Inferior parietal cortex (tissue), 1 donor: ENCODE measurements around the gene AJUBA.
"Not testable (repeated sequence)": the region's sequence is repeated elsewhere in the genome, so short reads cannot be mapped to it uniquely, and the experiment has no call there.

Experiments
- DNase-seq: peaks from one replicate; pipeline ENCODE4 v3.0.0-alpha.2; 2016; ENCODE audit errors: extremely low spot score

The AJUBA gene

DNA sequence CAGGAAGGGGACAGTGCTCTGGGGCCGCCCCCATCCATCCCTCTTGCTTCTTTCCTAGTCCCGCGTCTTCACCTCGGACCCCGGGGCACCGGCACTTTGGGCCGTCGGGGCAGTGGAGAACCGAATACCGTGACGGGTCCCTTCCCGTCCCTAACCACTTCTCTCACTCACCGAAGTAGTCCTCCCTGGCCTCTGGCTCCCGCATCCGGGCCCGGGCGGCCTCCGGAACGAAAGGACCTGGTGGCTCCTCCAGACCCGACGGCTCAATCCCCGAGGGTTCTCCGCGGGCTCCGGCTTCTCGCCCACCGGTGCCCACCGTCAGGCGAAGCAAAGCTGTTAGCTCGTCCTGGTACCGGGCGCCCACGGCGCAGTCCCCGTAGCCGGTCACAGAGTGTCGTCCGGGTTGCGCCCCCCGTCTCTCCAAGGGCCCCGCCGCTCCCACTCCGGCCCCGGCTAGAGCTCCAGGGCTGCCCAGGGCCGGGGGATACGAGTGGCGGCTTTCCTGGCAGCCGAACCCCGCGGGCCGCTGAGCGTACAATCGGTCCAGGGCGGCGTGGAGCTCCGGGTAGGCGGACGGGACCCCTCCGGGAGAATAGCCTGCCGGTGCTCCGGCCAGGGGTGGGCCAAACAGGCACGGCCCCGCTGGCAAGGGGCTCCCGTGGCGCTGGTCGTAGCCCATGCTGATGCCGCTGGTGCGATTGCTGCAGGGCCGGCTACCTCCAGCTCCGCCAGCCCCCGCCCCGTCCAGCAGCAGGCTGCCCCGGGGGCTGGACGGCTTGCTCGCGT, 1.1 kb downstream of the AJUBA start:
- DNase-seq: no peak

DNA sequence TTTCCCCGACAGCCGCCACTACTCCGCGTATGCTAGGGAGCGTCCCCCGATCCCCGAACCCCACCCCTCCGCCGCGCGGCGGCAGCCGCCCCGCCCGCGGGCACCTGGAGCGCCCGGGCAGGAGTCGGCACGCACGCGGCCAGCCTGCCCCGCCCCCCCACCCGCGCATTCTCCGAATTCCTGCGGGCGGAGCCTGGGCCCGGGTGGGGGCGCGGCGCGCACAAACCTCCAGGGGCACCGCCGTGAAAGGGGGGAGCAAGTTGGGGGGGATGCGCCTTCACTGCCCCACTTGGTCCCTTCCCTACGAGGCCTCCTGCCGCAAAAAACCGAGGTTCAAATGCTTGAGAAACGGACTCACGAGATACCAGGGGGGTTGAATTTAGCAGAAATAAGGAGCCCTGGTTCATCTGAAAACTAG, 1.7 kb downstream of the AJUBA start:
- no peak for DNase-seq

DNA sequence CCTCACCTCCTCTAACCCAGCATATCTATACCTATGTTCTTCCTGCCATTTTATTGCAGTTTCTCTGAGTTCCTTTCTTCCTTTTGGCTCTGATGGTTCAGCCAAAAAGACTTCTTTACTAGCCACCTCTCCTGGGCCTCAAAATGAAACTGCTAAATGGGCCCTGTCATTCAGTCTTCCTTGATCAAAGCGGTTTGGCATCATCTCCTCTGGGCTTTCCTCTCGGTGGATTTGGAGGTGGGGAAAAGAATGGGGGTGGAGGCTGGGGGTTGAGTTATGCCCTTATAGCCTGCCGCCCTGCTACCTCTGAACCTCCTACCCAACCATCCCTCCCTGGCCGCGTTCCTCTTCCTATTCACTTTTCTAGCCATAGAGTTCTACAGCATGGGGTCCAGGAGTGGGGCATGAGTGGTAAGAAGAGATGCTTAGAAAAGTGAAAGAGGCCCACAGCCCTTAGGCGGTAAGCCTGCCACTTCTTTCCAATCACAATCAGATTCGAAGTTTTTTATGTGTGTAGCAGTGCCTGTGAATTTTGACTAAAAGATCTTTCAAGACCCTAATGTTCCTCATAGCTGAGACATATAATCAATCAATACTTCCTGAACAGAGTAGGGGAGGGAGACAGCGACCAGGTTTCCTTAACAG, 2.5 kb downstream of the AJUBA start:
- no peak for DNase-seq

DNA sequence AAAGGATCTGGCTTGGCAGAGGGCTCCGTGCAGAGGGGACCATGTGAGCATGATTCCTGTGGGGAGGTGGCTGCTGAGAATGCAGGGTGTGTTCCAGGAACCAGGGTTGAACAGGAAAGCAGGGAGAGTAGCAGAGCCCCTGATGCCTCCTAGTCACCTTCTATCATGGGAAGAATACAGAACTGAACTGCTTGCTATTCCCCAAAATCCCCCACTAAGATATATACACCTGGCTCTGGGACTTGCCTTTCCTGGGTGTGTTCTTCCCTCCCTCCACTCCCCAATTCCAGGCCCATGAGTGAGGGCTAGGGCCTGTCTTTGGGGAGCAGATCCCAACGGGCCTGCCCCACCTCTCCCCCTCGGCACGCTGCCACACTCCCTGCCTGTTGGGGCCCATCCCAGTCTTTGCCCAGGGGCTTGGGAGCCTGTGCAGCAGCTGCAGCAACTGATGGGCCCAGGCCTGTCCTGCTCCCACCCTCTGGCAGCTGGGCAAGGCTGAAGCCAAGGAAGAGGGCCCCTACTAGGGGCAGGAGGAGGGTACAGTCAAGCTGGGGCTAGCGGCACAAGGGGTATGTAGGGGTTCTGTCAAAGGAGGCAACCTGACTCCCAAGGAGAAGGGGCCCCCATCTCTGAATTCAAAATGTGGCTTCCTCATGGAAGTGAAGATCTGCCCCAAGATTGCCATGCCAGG, 3.2 kb downstream of the AJUBA start:
- DNase-seq: no peak

DNA sequence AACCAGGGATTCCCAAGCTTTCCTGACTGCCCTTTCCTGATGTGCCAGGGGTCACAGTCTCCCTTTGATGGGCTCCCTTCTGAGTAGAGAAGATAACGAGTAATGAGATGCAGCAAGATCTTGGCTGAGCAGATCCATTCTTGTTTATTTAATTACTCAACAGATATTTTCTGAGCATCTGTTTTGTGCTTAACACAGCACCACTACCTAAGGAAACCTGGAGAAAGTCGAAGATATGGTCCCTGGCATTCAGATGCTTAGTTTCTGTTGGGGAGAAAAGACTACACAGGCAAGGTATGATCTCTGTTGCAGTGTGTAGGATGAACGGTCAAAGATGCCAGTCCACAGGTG, 3.9 kb downstream of the AJUBA start:
- no peak for DNase-seq

DNA sequence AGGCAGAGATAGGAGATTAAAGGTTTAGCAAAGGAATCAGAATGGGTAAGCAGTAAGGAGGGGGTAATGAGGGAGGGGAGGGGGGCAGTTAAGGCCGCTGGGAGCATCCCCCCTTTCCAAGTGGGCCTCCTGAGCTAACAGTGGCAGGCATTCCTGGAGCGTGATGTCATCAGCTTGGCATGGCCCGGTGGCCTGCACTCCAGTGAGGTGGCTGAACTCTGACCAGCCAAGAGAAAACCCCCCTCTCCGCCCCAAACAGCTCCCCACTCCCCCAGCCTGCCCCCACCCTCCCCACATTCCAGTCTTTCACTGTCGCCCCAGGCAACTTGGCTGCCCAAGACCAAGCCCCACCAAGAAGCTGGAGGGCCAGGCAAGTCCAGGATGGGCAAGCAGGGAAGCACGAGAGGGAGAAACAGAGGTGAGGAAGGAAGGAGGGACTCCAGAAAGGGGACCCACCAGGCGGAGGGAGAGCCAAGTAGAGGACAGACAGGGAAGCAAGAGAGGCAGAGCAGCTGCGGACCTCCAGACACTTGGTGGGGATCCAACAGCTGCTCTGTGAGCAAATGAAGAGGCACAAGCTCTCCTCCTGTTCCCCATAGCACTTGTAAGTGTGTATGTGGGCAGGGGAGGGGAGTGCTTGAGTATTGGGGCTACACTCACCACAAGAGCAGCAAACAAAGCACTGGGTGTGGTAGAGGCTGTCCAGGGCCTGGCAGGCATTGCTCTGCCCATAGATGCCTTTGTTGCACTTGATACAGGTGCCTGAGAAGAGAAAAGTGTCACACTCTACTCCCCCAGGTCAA, 4.5 kb downstream of the AJUBA start:
- DNase-seq: no peak

DNA sequence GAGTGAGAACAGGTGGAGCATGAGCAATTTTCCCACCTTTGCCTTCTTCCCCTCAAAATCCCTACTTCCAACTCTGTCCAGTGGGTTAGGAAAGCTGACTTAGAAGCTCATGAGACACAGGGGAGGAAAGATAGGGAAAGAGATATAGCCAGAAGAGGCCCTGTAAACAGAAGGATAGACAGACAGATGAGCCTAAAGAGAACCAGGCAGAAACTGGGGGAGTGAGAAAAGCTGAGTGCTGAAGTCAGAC, 5.0 kb downstream of the AJUBA start:
- DNase-seq: no peak

- DNase-seq: no peak
These were observed 5.5 kb downstream of the AJUBA start for GRCh38 chr14:22976620-22977433.

DNA sequence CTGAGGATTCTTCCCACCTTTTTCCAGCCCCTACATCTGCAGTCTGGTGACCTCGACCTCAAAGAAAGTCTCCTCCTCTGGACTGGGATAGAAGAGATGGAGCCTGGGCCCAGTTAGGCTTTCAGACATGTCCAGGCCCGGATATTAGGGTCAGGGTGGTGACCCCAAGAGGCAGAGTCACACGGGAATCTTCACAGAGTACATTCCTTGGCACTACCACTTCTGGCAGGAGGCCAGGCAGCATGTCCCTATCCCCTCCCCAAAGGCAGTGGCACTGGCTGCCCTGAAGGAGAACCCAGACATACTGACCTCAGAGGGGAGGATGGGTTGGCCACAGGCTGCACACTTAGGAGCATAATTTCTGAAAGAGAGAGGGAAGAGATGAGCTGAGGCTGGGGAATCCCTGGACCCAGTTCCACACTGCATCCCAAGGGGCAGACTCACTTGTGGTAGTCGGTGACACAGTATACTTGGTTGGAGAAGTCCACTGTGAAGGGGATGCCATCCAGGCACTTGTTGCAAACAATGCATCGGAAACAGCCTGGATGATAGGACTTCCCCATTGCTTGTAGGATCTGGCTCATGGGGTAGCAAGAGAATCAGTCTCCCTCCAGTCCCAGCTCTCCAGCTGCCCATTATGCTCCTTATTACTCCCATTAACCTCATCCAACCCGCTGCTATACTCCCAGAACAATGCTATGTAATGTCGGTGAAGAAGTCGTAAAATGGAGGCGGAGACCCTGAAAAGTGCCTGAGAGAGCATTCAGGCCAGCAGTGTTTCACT, 7.6 kb downstream of the AJUBA start:
- no peak for DNase-seq

GRCh38 chr14:22973217-22974032, 8.9 kb downstream of the AJUBA start:
- peak; percentile 69 for DNase-seq

- DNase-seq: no peak
These were observed 9.9 kb downstream of the AJUBA start for GRCh38 chr14:22972313-22972930.

DNA sequence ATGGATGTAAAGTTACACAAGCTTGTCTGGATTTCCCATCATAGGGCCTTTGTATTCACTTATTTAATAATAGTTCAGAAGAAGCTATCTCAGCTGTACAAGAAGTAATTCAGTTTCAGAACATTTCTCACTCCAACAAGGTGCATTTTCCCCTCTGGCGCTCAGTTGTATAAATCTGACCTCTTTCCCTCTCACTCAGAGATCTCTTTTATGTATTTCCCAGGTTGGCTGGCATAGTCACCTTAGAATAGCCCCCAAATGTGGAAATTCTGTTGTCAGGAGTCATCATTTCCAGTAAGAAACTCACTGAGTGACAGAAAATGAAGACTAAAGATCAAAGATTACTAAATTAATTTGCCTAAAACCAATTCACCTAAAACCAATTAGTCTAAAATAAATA, 11.2 kb downstream of the AJUBA start:
- DNase-seq: no peak

GRCh38 chr14:22966783-22967269, 15.5 kb downstream of the AJUBA start:
- no peak for DNase-seq

DNA sequence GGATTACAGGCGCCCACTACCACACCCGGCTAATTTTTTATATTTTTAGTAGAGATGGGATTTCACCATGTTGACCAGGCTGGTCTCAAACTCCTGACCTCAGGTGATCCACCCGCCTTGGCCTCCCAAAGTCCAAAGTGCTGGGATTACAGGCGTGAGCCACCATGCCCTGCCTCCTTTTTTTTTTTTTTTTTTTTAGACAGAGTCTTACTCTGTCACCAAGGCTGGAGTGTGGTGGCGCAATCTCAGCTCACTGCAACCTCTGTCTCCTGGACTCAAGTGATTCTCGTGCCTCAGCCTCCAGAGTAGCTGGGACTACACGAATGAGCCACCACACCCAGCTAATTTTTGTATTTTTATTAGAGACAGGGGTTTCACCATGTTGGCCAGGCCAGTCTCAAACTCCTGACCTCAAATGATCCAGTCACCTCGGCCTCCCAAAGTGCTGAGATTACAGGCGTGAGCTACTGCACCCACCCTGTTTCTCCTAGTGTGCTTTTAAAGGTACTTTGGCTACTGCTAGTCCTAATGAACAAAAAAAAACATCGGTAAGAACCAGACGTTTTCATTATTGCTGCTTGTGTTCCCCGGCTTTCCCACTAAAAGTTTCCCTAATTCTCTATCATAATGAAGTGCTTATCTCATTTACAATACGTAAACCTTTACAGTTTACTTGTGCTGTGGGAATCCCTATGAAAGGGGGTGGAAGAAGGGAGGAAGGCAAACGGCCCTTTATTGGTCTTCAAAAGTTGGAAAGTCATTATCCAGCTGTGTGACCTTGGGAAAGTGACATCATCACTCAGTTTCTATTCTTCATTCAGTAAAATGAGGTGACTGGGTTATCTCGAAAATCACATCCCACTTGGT, 16.2 kb downstream of the AJUBA start:
- not testable (repeated sequence) for DNase-seq

DNA sequence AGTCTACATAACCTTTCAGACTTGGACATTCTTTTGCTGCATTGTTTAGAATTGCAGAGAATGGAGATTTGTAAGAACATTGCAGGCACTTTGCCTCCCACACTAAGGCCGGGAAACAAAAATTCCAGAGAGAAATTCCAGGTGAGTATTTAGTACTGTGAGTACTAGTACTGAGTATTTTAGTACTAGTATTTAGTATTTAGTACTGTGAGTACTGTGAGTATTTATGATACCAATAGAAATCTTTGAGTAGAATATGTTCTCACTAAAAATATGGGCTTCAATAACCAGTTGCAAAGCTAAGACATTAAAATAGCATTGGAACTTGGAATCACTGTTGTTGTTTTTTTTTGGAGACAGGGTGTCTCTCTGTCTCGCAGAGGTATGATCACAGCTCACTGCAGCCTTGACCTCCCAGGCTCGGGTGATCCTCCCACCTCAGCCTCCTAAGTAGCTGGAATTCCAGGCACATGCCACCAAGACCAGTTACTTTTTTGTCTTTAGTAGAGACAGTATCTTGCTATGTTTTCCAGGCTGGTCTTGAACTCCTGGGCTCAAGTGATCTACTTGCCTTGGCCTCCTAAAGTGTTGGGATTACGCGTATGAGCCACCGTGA, 20.2 kb downstream of the AJUBA start:
- DNase-seq: no peak

GRCh38 chr14:22955702-22956569, 26.4 kb downstream of the AJUBA start:
- no peak for DNase-seq

DNA sequence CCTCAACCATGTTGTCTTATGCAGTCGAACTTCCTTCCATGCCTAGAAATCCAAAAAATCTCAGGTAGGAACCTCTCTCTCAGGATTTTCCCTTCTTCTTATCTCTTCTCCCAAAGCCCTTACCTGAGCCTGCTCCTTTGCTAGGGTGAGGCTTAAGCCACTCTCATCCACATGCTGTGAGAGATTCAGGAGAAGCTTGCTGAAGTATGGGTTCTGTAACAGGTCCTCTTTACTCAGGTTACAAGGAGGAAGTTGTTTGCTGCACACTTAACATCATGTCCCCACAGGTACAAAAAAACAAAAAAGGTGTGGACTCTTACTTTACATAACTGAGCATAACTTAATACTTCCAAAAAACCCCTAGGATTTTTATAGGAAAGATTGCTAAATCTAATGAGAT, 29.9 kb downstream of the AJUBA start:
- no peak for DNase-seq
